B cell (primary cell): ENCODE results near the gene TUBGCP2. TPM values are rescaled to one million over a fixed set of nuclear protein-coding genes. Genes with fewer than 3 reads are reported as not detected.

Source experiments
- ATAC-seq: fragments of 200-7000 bp; cut with Tn5 transposase; one replicate; pipeline ENCODE4 v1.10.0; 2021; ENCODE audit warnings: low read depth, mild to moderate bottlenecking, moderate number of reproducible peaks, moderate library complexity
- CTCF ChIA-PET: fragments of 350-600 bp; sonication (Branson Sonifier 250); formaldehyde crosslinking; loops from one replicate; lab custom pipeline; 2021; ENCODE audit warnings: antibody characterized with exemption, inconsistent platforms; lab: Charles Lee
- POLR2A ChIA-PET: fragments of 350-600 bp; sonication (Branson Sonifier 250); formaldehyde crosslinking; loops from one replicate; lab custom pipeline; 2021; ENCODE audit warnings: antibody characterized with exemption; lab: Charles Lee
- DNase-seq: peaks from one replicate; pipeline ENCODE4 v3.0.0; 2013
- H2AFZ ChIP-seq: 2 replicates; pipeline ENCODE4 v1.6.1; 2012; ENCODE audit warnings: mild to moderate bottlenecking, low read depth, low read length; ENCODE audit not compliant: insufficient read depth, poor library complexity, severe bottlenecking
- H3K27ac ChIP-seq, 2 donors: 1 replicate in 1 of 2; 2 replicates in 1 of 2; pipeline ENCODE4 v1.5.1; 2012 to 2013; ENCODE audit warnings: low read length in 2 of 2, mild to moderate bottlenecking in 2 of 2, moderate library complexity in 1 of 2
- H3K27me3 ChIP-seq, 4 experiments: fragments of 200-600 bp in 1 of 4; sonication (generic) in 1 of 4; replicated peaks in 1 of 4; 1 replicate in 2 of 4; 2 replicates in 2 of 4; pipeline versions ENCODE4 v1.6.1 to v1.7.0; 2013 to 2016; ENCODE audit warnings: low read length in 3 of 4, mild to moderate bottlenecking in 2 of 4, mixed read lengths in 1 of 4, moderate library complexity in 1 of 4; ENCODE audit not compliant: insufficient read depth in 4 of 4, control insufficient read depth in 3 of 4; ENCODE audit errors: control extremely low read depth in 1 of 4
- H3K36me3 ChIP-seq, 2 experiments: replicated peaks in 1 of 2; 1 replicate in 1 of 2; 2 replicates in 1 of 2; pipeline versions ENCODE4 v1.6.1 to v1.7.1; 2013; ENCODE audit warnings: low read length in 1 of 2; ENCODE audit not compliant: insufficient read depth in 2 of 2, control insufficient read depth in 1 of 2; ENCODE audit errors: control extremely low read depth in 1 of 2, extremely low read depth in 1 of 2
- H3K4me1 ChIP-seq, 2 donors: fragments of 200-600 bp in 1 of 2; sonication (generic) in 1 of 2; 1 replicate in 1 of 2; 2 replicates in 1 of 2; pipeline versions ENCODE4 v1.5.1 to v1.6.1; 2013 to 2017; ENCODE audit warnings: low read length in 2 of 2; ENCODE audit not compliant: control insufficient read depth in 2 of 2, insufficient read depth in 2 of 2
- H3K4me2 ChIP-seq: replicated peaks from 2 replicates; pipeline ENCODE3; 2012; ENCODE audit warnings: mild to moderate bottlenecking, low read depth, low read length; ENCODE audit not compliant: poor library complexity, severe bottlenecking
- H3K4me3 ChIP-seq, 5 experiments: fragments of 200-600 bp in 1 of 5; sonication (generic) in 1 of 5; 1 replicate in 3 of 5; 2 replicates in 2 of 5; pipeline versions ENCODE4 v1.5.1 to v1.7.0; 2011 to 2016; ENCODE audit warnings: low read length in 4 of 5, mild to moderate bottlenecking in 4 of 5, low read depth in 2 of 5, control low read depth in 1 of 5, moderate library complexity in 1 of 5; ENCODE audit not compliant: insufficient read depth in 1 of 5; ENCODE audit errors: control extremely low read depth in 1 of 5, extremely low read depth in 1 of 5
- H3K79me2 ChIP-seq: fragments of 200-600 bp; sonication (generic); one replicate; pipeline ENCODE4 v1.6.0; 2016; ENCODE audit warnings: low read length; ENCODE audit not compliant: control insufficient read depth, insufficient read depth
- H3K9ac ChIP-seq: fragments of 200-600 bp; sonication (generic); 2 replicates; pipeline ENCODE4 v1.6.1; 2017; ENCODE audit warnings: mild to moderate bottlenecking, low read length, moderate library complexity
- H3K9me3 ChIP-seq, 3 donors: one replicate each; pipeline versions ENCODE4 v1.6.1 to v1.7.1; 2013; ENCODE audit warnings: low read length in 2 of 3; ENCODE audit not compliant: control insufficient read depth in 2 of 3, insufficient read depth in 1 of 3; ENCODE audit errors: control extremely low read depth in 1 of 3
- H4K20me1 ChIP-seq: 2 replicates; pipeline ENCODE4 v1.6.0; 2012; ENCODE audit warnings: mild to moderate bottlenecking, low read length; ENCODE audit not compliant: insufficient read depth, control insufficient read depth, poor library complexity, severe bottlenecking
- H3K27ac Mint-ChIP-seq: one replicate; pipeline ENCODE4 v1.8.0; 2021; ENCODE audit warnings: mixed read lengths
- H3K27me3 Mint-ChIP-seq: one replicate; pipeline ENCODE4 v1.8.0; 2021; ENCODE audit warnings: mixed read lengths
- H3K4me1 Mint-ChIP-seq: one replicate; pipeline ENCODE4 v1.8.0; 2021; ENCODE audit warnings: mixed read lengths
- H3K4me3 Mint-ChIP-seq: one replicate; pipeline ENCODE4 v1.8.0; 2021; ENCODE audit warnings: mixed read lengths
- H3K9me3 Mint-ChIP-seq: one replicate; pipeline ENCODE4 v1.8.0; 2022; ENCODE audit warnings: mixed read lengths; ENCODE audit not compliant: insufficient read depth
- CTCF ChIP-seq: fragments of 200-600 bp; IDR thresholded peaks from one replicate; pipeline ENCODE4 v1.8.0; 2022; ENCODE audit warnings: antibody characterized with exemption, mild to moderate bottlenecking
- EZH2 ChIP-seq: IDR thresholded peaks from 2 replicates; pipeline ENCODE4 v1.6.1; 2012; ENCODE audit warnings: borderline replicate concordance, low read depth, mild to moderate bottlenecking, moderate library complexity, low read length; ENCODE audit not compliant: insufficient read depth, poor library complexity, severe bottlenecking
- WGBS: methylation state at CpG from one replicate; pipeline ENCODE4 v1.1.5; 2013; ENCODE audit warnings: missing lambda C conversion rate; ENCODE audit not compliant: insufficient coverage; 5-methylcytosine and 5-hydroxymethylcytosine counted together
- intact Hi-C: fragments of 100-400 bp; cut with micrococcal nuclease; formaldehyde crosslinking; loops from one replicate; pipeline ENCODE4 v1.10.0; 2022
- polyA plus RNA-seq: library from polyadenylated mRNA; depleted of rRNA; stranded (reverse); fragments of >200 nt; gene quantifications from 2 replicates; pipeline ENCODE4 v1.2.3, GENCODE V29; 2012
- total RNA-seq, 2 donors: library from RNA; stranded (reverse); fragments of 120-200 nt in 1 of 2; gene quantifications; 1 replicate in 1 of 2; 2 replicates in 1 of 2; pipeline versions ENCODE4 v1.2.3 to v1.2.4, GENCODE V29; 2013 to 2022

TUBGCP2 gene
- total and polyA plus RNA-seq, 2 donors (not counting 1 experiment from before 2014, with no cell fraction given), result 50.3 to 90.3 TPM

- H3K4me3 Mint-ChIP-seq, result peak overlapping the region; percentile 61
- no peak for ATAC-seq
- H3K9me3 ChIP-seq, result no peaks in the 10 kb centered on the region
- peak overlapping the region; percentile 54 for H3K4me2 ChIP-seq
- peak overlapping the region; percentile 79 for H3K27ac Mint-ChIP-seq
- H3K9me3 Mint-ChIP-seq, result no peaks in the 10 kb centered on the region
- ChIA-PET POLR2A (interaction anchor here (0.5 to 2.4 kb wide), 3 partner anchors 10 to 31 kb away, joined by 3 to 11 read pairs (median 4); no protein-coding TSS in a partner anchor), CTCF (interaction anchor here (1.1 to 8.9 kb wide), 5 partner anchors 11 to 115 kb away, joined by 3 to 80 read pairs (median 5); partner anchors contain the start of gene ADAM8)
- intact Hi-C loops, result loop anchor here (5.0 kb wide), 3 partner anchors 108 to 932 kb away; partner anchors contain the start of genes ECHS1 and LRRC27
- H3K36me3 ChIP-seq, result peaks cover 0 to 34% of the 10 kb centered on the region in 2 experiments
- H4K20me1 ChIP-seq, result peaks cover 13% of the 10 kb centered on the region
- H3K79me2 ChIP-seq, result no peaks in the 10 kb centered on the region
- no peak overlapping the region for H3K27ac ChIP-seq
- H3K27me3 ChIP-seq, result no peaks in the 10 kb centered on the region
- H3K27me3 Mint-ChIP-seq, result no peaks in the 10 kb centered on the region
- no peak overlapping the region for H3K4me3 ChIP-seq
- H3K4me1 Mint-ChIP-seq, result peaks cover 53% of the 10 kb centered on the region
- no peak for TF ChIP-seq CTCF
- no peak for TF ChIP-seq EZH2
- H2AFZ ChIP-seq, result no peak overlapping the region
- H3K9ac ChIP-seq, result no peak overlapping the region
- WGBS, result 44% methylated on average over 8 of the region's 9 CpGs
- DNase-seq, result peak; percentile 68
- peaks cover 34 to 51% of the 10 kb centered on the region in 2 donors for H3K4me1 ChIP-seq
These were observed 44.2 kb downstream of the TUBGCP2 start for GRCh38 chr10:133264461-133264860.

- no peak overlapping the region for H3K4me3 ChIP-seq
- H3K27ac Mint-ChIP-seq, result no peak overlapping the region
- H3K27ac ChIP-seq, result no peak overlapping the region
- H3K27me3 Mint-ChIP-seq, result no peaks in the 10 kb centered on the region
- H3K27me3 ChIP-seq, result no peaks in the 10 kb centered on the region
- ChIA-PET POLR2A (interaction anchor here (0.6 to 2.4 kb wide), 3 partner anchors 11 to 17 kb away, joined by 3 to 11 read pairs (median 3); no protein-coding TSS in a partner anchor), CTCF (interaction anchor here (0.8 to 8.9 kb wide), 6 partner anchors 11 to 114 kb away, joined by 3 to 80 read pairs (median 4); partner anchors contain the start of gene ADAM8)
- H3K4me2 ChIP-seq, result no peak overlapping the region
- H3K79me2 ChIP-seq, result no peaks in the 10 kb centered on the region
- no peaks in the 10 kb centered on the region for H3K9me3 Mint-ChIP-seq
- 98% methylated on average over 10 of the region's 10 CpGs for WGBS
- TF ChIP-seq EZH2 (no peak), CTCF (no peak)
- no peak for DNase-seq
- no peak overlapping the region for H3K9ac ChIP-seq
- no peaks in the 10 kb centered on the region for H3K9me3 ChIP-seq
- H2AFZ ChIP-seq, result no peak overlapping the region
- H3K4me3 Mint-ChIP-seq, result peak overlapping the region; percentile 19
- peaks cover 5% of the 10 kb centered on the region for H4K20me1 ChIP-seq
- peaks cover 42 to 59% of the 10 kb centered on the region in 2 donors for H3K4me1 ChIP-seq
- peaks cover 59% of the 10 kb centered on the region for H3K4me1 Mint-ChIP-seq
- no peak for ATAC-seq
- intact Hi-C loops, result loop anchor here (5.0 kb wide), 3 partner anchors 109 to 931 kb away; partner anchors contain the start of genes ECHS1 and LRRC27
- peaks cover 0 to 26% of the 10 kb centered on the region in 2 experiments for H3K36me3 ChIP-seq
These were observed 45.0 kb downstream of the TUBGCP2 start for GRCh38 chr10:133263674-133264073.
